HepG2 (cell line): Measurements from ENCODE around the gene MROH2A. TPM values are rescaled to one million over a fixed set of nuclear protein-coding genes. Genes with fewer than 3 reads are reported as not detected.

Experiments
- ATAC-seq: fragments of 200-7000 bp; cut with Tn5 transposase; 3 replicates; pipeline ENCODE4 v1.9.1; 2020; ENCODE audit warnings: mild to moderate bottlenecking, moderate library complexity
- BruUV-seq: library from RNA; stranded (reverse); fragments of 400-500 nt; replicated peaks from 2 replicates; lab custom pipeline; 2021; lab: Mats Ljungman, UMichigan
- CTCF ChIA-PET: fragments of 300-600 bp; formaldehyde crosslinking; extraction: SDS; loops from one replicate; lab custom pipeline; 2021; ENCODE audit warnings: low total read pairs, inconsistent platforms, low intra/inter-chr PET ratio; lab: Yijun Ruan, JAX
- POLR2A ChIA-PET: fragments of 350-600 bp; sonication (Branson Sonifier 250); formaldehyde crosslinking; loops from one replicate; lab custom pipeline; 2020; ENCODE audit warnings: antibody characterized with exemption, inconsistent platforms; lab: Yijun Ruan, JAX
- DNase-seq: peaks from one replicate; pipeline ENCODE4 v3.0.0-alpha.2; 2015; ENCODE audit warnings: low spot score
- FAIRE-seq: peaks from 3 replicates; lab custom pipeline; 2011; peaks lifted over from hg19 to GRCh38; lab: Jason Lieb, UNC
- H2AFZ ChIP-seq: one replicate; pipeline ENCODE4 v1.6.1; 2011; ENCODE audit warnings: low read length, inconsistent platforms
- H3K27ac ChIP-seq: fragments of 300-600 bp; 3 replicates; pipeline ENCODE4 v1.8.0; 2011; ENCODE audit warnings: mixed run types, mild to moderate bottlenecking, mixed read lengths, low read length, inconsistent platforms; ENCODE audit not compliant: insufficient read depth; ENCODE audit errors: extremely low read length
- H3K27me3 ChIP-seq, 2 experiments: fragments of 200-600 bp in 1 of 2; 2 replicates in 1 of 2; 3 replicates in 1 of 2; pipeline versions ENCODE4 v1.6.0 to v1.8.0; 2011; ENCODE audit warnings: low read length in 2 of 2, mild to moderate bottlenecking in 2 of 2, moderate library complexity in 2 of 2, inconsistent platforms in 1 of 2; ENCODE audit not compliant: insufficient read depth in 2 of 2, control insufficient read depth in 1 of 2
- H3K36me3 ChIP-seq, 2 experiments: fragments of 200-600 bp in 1 of 2; replicated peaks in 1 of 2; 2 replicates in 1 of 2; 3 replicates in 1 of 2; pipeline versions ENCODE4 v1.5.1 to v1.8.0; 2011; ENCODE audit warnings: low read length in 2 of 2, inconsistent platforms in 1 of 2; ENCODE audit not compliant: insufficient read depth in 2 of 2, control insufficient read depth in 1 of 2
- H3K4me1 ChIP-seq: 2 replicates; pipeline ENCODE4 v1.5.1; 2012; ENCODE audit warnings: low read length, inconsistent platforms; ENCODE audit not compliant: insufficient read depth
- H3K4me2 ChIP-seq: 2 replicates; pipeline ENCODE4 v1.6.0; 2011; ENCODE audit warnings: low read depth, low read length, inconsistent platforms
- H3K4me3 ChIP-seq, 3 experiments: fragments of 200-600 bp in 1 of 3; sonication (generic), shearing (Covaris generic) in 1 of 3; replicated peaks in 1 of 3; 2 replicates each; pipeline ENCODE4 v1.5.1; 2011 to 2016; ENCODE audit warnings: low read length in 3 of 3, inconsistent platforms in 2 of 3, low read depth in 2 of 3, mild to moderate bottlenecking in 2 of 3, control low read depth in 1 of 3, mixed read lengths in 1 of 3; ENCODE audit not compliant: insufficient read depth in 1 of 3
- H3K79me2 ChIP-seq: one replicate; pipeline ENCODE4 v1.6.1; 2011; ENCODE audit warnings: low read length, inconsistent platforms; ENCODE audit not compliant: insufficient read depth
- H3K9ac ChIP-seq: 2 replicates; pipeline ENCODE4 v1.6.0; 2011; ENCODE audit warnings: mild to moderate bottlenecking, low read depth, low read length, inconsistent platforms; ENCODE audit not compliant: insufficient read depth
- H3K9me3 ChIP-seq: 2 replicates; pipeline ENCODE4 v1.5.1; 2012; ENCODE audit warnings: mild to moderate bottlenecking, low read length
- H4K20me1 ChIP-seq: 2 replicates; pipeline ENCODE4 v1.6.0; 2011; ENCODE audit warnings: inconsistent platforms, mild to moderate bottlenecking, low read length, moderate library complexity; ENCODE audit not compliant: insufficient read depth
- CHD2 ChIP-seq: IDR thresholded peaks from 2 replicates; pipeline ENCODE4 v1.6.1; 2011; ENCODE audit warnings: low read depth, low read length, improper control_type of control experiment
- REXO4 ChIP-seq: sonication (generic); formaldehyde crosslinking; IDR thresholded peaks from 2 replicates; pipeline ENCODE4 v1.8.0; 2022; ENCODE audit warnings: missing genetic modification reagents, mild to moderate bottlenecking, borderline replicate concordance
- ZC3H13 ChIP-seq: sonication (generic); formaldehyde crosslinking; IDR thresholded peaks from 2 replicates; pipeline ENCODE4 v1.8.1; 2023; ENCODE audit warnings: mild to moderate bottlenecking, missing genetic modification reagents, moderate library complexity
- ZNF235 ChIP-seq: sonication (generic); formaldehyde crosslinking; IDR thresholded peaks from 2 replicates; pipeline ENCODE4 v1.8.1; 2023; ENCODE audit warnings: mild to moderate bottlenecking, missing genetic modification reagents, borderline replicate concordance
- ZNF605 ChIP-seq: sonication (generic); formaldehyde crosslinking; IDR thresholded peaks from 2 replicates; pipeline ENCODE4 v1.8.0; 2022; ENCODE audit warnings: mild to moderate bottlenecking, missing genetic modification reagents
- ZZZ3 ChIP-seq: sonication (generic); formaldehyde crosslinking; IDR thresholded peaks from 2 replicates; pipeline ENCODE4 v1.4.0; 2020; ENCODE audit warnings: missing genetic modification reagents, mild to moderate bottlenecking, borderline replicate concordance
- WGBS: methylation state at CpG from one replicate; pipeline ENCODE4 v1.1.6; 2017; ENCODE audit warnings: low lambda C conversion rate; 5-methylcytosine and 5-hydroxymethylcytosine counted together
- in situ Hi-C: cut with HindIII; loops from 2 replicates; pipeline ENCODE4 v1.10.0; 2017; ENCODE audit warnings: low pct_unique_long_range_greater_than_20kb; ENCODE audit not compliant: extremely low pct_ligation_motif_present
- intact Hi-C: fragments of 100-400 bp; cut with micrococcal nuclease; formaldehyde crosslinking; loops from one replicate; pipeline ENCODE4 v1.10.0; 2022; ENCODE audit not compliant: unreplicated experiment
- polyA plus RNA-seq, 8 experiments: library from polyadenylated mRNA; depleted of rRNA in 3 of 8; stranded (reverse) in 7 of 8; unstranded in 1 of 8; fragments of >200 nt; fragmentation: Illumina TruSeq in 4 of 8; extraction: Trizol in 4 of 8; gene quantifications; 2 replicates each; pipeline versions ENCODE4 v1.2.1 to v1.2.3, GENCODE V29; 2011 to 2016; ENCODE audit warnings: low read depth in 4 of 8, missing spikeins in 1 of 8, mixed read lengths in 1 of 8; ENCODE audit not compliant: insufficient read depth in 1 of 8
- total RNA-seq, 5 experiments: library from RNA; depleted of rRNA; stranded (reverse); fragments of >200 nt; fragmentation: Illumina TruSeq; extraction: Trizol; gene quantifications; 2 replicates each; pipeline ENCODE4 v1.2.3, GENCODE V29; 2016; ENCODE audit warnings: low read depth in 1 of 5
- TF ChIP-seq, protein P1 (sequence below): sonication (generic); formaldehyde crosslinking; IDR thresholded peaks from 2 replicates; pipeline ENCODE4 v1.8.0; 2023; ENCODE audit warnings: mild to moderate bottlenecking, missing genetic modification reagents
- TF ChIP-seq, protein P2 (sequence below): sonication (generic); formaldehyde crosslinking; IDR thresholded peaks from 2 replicates; pipeline ENCODE4 v1.4.0; 2020; ENCODE audit warnings: mild to moderate bottlenecking, low read depth, missing genetic modification reagents
- TF ChIP-seq, protein P3 (sequence below): sonication (generic); formaldehyde crosslinking; IDR thresholded peaks from 2 replicates; pipeline ENCODE4 v1.8.0; 2022; ENCODE audit warnings: missing genetic modification reagents, low read depth, mild to moderate bottlenecking, borderline replicate concordance

The MROH2A gene
- total and polyA plus RNA-seq, 2 of the 13 experiments (the other 11 are each of a cell fraction or from before 2014, with no cell fraction given) = 0.03 to 0.04 TPM

DNA sequence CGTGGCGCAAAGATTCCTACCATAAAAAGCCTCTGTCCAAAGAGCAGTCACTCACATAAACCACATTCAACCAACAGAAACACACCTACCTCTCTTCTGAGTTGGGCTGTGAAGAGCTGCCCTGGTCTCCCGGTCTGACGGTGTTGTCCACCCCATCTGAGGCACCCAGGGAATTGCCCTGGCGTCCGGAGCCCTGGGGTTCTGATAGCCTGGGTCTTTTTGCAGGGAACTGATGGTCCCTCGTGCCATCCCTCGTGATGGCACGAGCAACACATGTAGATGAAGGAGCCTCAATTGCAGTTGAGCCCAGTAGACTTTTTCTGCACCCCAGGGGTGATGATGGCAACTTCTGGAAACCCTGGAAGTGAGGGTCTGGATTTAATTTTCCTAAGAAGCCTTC, 62.4 kb downstream of the MROH2A start (continued):
- TF ChIP-seq CHD2 = no peak

DNA sequence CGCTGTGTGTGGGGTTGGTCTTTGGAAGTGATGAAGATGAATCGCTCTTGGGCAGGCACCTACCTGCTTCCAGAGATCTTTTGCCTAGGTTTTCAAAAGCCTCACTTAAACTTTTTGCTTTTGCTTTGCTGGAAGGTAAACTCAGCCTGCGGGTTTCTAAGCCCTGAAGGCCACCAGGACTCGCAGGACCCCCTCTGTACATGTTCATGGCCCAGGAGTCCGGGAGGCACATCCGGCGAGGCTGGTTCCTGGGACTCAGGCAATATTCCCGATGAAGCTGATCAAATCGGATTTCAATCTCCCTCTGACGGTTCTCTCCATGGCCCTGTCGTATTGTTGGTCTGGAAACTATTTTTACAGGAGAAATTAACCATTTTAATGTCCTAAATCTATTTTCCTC, 63.1 kb downstream of the MROH2A start:
- Histone ChIP-seq H3K27me3 (no peaks in the 10 kb centered on the region), H3K9me3 (no peaks in the 10 kb centered on the region), H3K4me3 (no peak overlapping the region), H2AFZ (no peak overlapping the region), H3K4me2 (no peak overlapping the region), H3K9ac (no peak overlapping the region), H3K36me3 (peaks cover 63 to 98% of the 10 kb centered on the region in 2 experiments), H3K79me2 (peaks cover 42% of the 10 kb centered on the region), H3K27ac (no peak overlapping the region), H4K20me1 (peaks cover 16% of the 10 kb centered on the region; the same call in 1 of the 2 replicates), H3K4me1 (peaks cover 22% of the 10 kb centered on the region; the same call in 1 of the 2 replicates)
- TSS peak; percentile 26 for BruUV-seq
- TF ChIP-seq ZC3H13 (CRISPR knock-in tag) = 0 out of 2 replicates have a peak, but pooled peaks have one; percentile 24
- TF ChIP-seq ZNF605 (CRISPR knock-in tag) = no peak
- TF ChIP-seq REXO4 (CRISPR knock-in tag) = no peak
- TF ChIP-seq, protein P1, sequence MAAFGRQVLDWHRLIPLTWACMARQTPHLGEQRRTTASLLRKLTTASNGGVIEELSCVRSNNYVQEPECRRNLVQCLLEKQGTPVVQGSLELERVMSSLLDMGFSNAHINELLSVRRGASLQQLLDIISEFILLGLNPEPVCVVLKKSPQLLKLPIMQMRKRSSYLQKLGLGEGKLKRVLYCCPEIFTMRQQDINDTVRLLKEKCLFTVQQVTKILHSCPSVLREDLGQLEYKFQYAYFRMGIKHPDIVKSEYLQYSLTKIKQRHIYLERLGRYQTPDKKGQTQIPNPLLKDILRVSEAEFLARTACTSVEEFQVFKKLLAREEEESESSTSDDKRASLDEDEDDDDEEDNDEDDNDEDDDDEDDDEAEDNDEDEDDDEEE (CRISPR knock-in tag) = no peak
- TF ChIP-seq, protein P2, sequence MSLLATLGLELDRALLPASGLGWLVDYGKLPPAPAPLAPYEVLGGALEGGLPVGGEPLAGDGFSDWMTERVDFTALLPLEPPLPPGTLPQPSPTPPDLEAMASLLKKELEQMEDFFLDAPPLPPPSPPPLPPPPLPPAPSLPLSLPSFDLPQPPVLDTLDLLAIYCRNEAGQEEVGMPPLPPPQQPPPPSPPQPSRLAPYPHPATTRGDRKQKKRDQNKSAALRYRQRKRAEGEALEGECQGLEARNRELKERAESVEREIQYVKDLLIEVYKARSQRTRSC (CRISPR knock-in tag) = no peak
- TF ChIP-seq ZZZ3 = no peak
- TF ChIP-seq, protein P3, sequence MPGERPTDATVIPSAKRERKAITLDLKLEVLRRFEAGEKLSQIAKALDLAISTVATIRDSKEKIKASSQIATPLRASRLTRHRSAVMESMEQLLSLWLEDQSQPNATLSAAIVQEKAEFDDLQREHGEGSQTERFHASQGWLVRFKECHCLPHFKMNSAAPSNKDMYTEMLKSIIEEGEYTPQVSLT (CRISPR knock-in tag) = no peak
- no peak for TF ChIP-seq ZNF235
- CTCF ChIA-PET = no interaction called here
- FAIRE-seq (no peak), DNase-seq (no peak), ATAC-seq (no peak)
- intact Hi-C loops = no loop called here
- 97% methylated on average over 11 of the region's 11 CpGs for WGBS
- in situ Hi-C loops = loop anchor here (25.0 kb wide), 1 partner anchor 529 kb away; the partner anchor contains the start of gene SAG
- POLR2A ChIA-PET = no interaction called here
